HUES64 (cell line): ENCODE measurements around the gene CERS5.
A peak's percentile ranks its signal among the peaks of the same experiment; 100 is the strongest.

Experiments
- H3K27ac ChIP-seq: 2 replicates; pipeline ENCODE4 v1.7.0; 2013; ENCODE audit warnings: low read depth, low read length, inconsistent platforms
- H3K27me3 ChIP-seq: 2 replicates; pipeline ENCODE4 v1.6.1; 2013; ENCODE audit warnings: mild to moderate bottlenecking, low read length; ENCODE audit not compliant: insufficient read depth
- H3K36me3 ChIP-seq: 2 replicates; pipeline ENCODE4 v1.6.1; 2013; ENCODE audit warnings: mild to moderate bottlenecking, low read length; ENCODE audit not compliant: insufficient read depth
- H3K4me1 ChIP-seq: 2 replicates; pipeline ENCODE4 v1.6.1; 2013; ENCODE audit warnings: mild to moderate bottlenecking, low read length, moderate library complexity; ENCODE audit not compliant: insufficient read depth
- H3K4me3 ChIP-seq: 2 replicates; pipeline ENCODE4 v1.5.1; 2013; ENCODE audit warnings: mild to moderate bottlenecking, low read length, moderate library complexity
- H3K9ac ChIP-seq: 2 replicates; pipeline ENCODE4 v1.6.1; 2013; ENCODE audit warnings: mild to moderate bottlenecking, low read depth, low read length
- H3K9me3 ChIP-seq: 2 replicates; pipeline ENCODE4 v1.6.1; 2013; ENCODE audit warnings: low read depth, low read length; ENCODE audit not compliant: insufficient read depth
- WGBS: fragments of 150-250, 120-280 bp; methylation state at CpG from one replicate; pipeline ENCODE4 v1.1.7; 2013; ENCODE audit warnings: missing lambda C conversion rate; 5-methylcytosine and 5-hydroxymethylcytosine counted together

Gene CERS5

DNA sequence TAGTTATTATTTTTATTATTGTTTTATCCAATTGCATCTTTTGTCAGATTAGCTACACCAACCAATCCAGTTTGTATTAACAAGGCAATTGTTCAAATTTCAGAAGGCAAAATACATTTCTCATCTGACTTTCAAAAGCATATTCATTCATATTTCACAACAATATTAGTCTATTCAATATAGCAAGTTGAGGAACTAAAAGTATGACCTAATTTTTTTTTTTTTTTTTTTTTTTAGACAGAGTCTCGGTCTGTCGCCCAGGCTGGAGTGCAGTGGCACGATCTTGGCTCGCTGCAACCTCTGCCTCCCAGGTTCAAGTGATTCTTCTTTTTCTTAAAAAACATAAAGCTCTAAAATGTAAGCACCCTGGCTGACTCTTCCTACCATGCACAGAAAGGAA lies 37.9 kb downstream of the CERS5 start:
- Histone ChIP-seq H3K36me3 (peaks cover 52% of the 10 kb centered on the region), H3K9me3 (no peaks in the 10 kb centered on the region), H3K9ac (no peak overlapping the region), H3K27ac (no peak overlapping the region), H3K27me3 (no peaks in the 10 kb centered on the region), H3K4me3 (no peak overlapping the region), H3K4me1 (no peaks in the 10 kb centered on the region)
- 95% methylated on average over 4 of the region's 4 CpGs for WGBS

DNA sequence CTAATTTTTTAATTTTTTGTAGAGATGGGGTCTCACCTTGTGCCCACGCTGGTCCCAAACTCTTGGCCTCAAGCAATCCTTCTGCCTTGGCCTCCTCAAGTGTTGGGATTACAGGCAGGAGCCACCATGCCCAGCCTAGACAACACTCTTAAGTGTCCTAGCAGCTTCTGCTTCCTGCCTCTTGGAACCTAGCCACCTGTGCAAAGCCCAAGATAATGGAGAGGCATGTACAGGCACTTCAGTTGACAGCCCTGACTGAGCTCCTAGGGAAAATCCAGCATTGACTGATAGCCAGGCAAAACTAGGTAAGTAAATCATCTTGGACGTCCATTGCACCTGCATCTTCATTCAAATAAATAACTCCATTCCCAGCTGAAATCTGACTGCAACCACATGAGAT lies 39.6 kb downstream of the CERS5 start:
- Histone ChIP-seq H3K36me3 (peaks cover 34% of the 10 kb centered on the region), H3K27ac (no peak overlapping the region), H3K4me1 (no peaks in the 10 kb centered on the region), H3K9ac (no peak overlapping the region), H3K4me3 (no peak overlapping the region), H3K27me3 (no peaks in the 10 kb centered on the region), H3K9me3 (no peaks in the 10 kb centered on the region)
- WGBS, result 95% methylated on average over 2 of the region's 2 CpGs

DNA sequence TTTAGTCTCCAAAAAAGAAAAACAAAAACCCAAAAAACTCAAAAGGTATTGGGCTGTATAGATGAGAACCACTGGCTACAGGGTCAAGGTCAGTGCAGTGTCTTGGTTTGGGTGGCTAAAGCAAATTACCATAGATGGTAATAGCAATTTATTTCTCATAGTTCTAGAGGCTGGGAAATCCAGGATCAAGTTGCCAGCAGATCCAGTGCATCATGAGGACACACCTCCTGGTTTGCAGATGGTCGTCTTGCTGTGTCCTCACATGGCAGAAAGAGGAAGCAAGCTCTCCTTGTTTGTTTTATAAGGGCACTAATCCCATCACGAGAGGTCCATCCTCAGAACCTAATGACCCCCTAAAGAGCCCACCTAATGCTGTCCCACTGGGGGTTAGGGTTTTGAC lies 44.0 kb downstream of the CERS5 start:
- H3K9me3 ChIP-seq, result no peaks in the 10 kb centered on the region
- no peak overlapping the region for H3K27ac ChIP-seq
- no peaks in the 10 kb centered on the region for H3K4me1 ChIP-seq
- no peaks in the 10 kb centered on the region for H3K27me3 ChIP-seq
- no peak overlapping the region for H3K9ac ChIP-seq
- H3K4me3 ChIP-seq, result no peak overlapping the region
- 87% methylated on average over 1 of the region's 2 CpGs for WGBS
- peaks cover 13% of the 10 kb centered on the region for H3K36me3 ChIP-seq

DNA sequence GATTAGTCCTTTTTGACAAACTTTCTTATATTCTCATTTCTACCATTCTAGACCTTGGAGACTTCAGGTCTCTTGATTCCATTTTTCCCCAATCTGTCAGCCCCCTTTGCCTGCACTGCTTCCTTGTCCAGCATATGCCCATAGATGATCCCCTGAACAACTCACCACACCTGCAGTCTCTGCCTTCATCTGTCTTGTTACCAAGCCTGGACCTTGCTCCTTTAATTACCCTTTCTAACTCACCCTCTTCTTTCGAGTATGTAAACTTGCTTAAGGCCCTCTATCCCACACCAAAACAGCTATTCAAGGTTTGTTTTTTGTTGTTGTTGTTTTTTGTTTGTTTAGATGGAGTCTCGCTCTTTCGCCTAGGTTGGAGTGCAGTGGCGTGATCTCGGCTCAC lies 45.5 kb downstream of the CERS5 start:
- H3K4me1 ChIP-seq, result no peaks in the 10 kb centered on the region
- peaks cover 13% of the 10 kb centered on the region for H3K36me3 ChIP-seq
- H3K4me3 ChIP-seq, result no peak overlapping the region
- no peaks in the 10 kb centered on the region for H3K27me3 ChIP-seq
- H3K27ac ChIP-seq, result no peak overlapping the region
- WGBS, result 83% methylated on average over 5 of the region's 5 CpGs
- no peak overlapping the region for H3K9ac ChIP-seq
- H3K9me3 ChIP-seq, result no peaks in the 10 kb centered on the region

DNA sequence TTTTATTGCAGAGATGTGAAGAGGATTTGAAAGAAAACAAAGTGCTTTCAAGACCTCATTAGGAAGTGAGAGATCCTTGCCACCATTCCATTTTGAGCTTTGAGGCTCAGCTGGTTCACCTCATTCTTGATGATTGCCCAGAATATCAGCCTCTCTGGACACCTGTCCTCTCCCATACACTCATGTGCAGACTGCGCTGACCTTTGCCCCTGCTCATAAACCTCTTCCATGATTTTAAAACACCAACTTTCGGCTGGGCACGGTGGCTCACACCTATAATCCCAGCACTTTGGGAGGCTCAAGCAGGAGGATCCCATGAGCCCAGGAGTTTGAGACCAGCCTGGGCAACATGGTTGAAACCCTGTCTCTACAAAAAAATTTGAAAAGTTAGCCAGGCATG lies 46.2 kb downstream of the CERS5 start:
- WGBS, result 98% methylated on average over 3 of the region's 3 CpGs
- no peaks in the 10 kb centered on the region for H3K4me1 ChIP-seq
- H3K27me3 ChIP-seq, result no peaks in the 10 kb centered on the region
- no peaks in the 10 kb centered on the region for H3K9me3 ChIP-seq
- no peak overlapping the region for H3K27ac ChIP-seq
- no peak overlapping the region for H3K4me3 ChIP-seq
- peaks cover 17% of the 10 kb centered on the region for H3K36me3 ChIP-seq
- no peak overlapping the region for H3K9ac ChIP-seq

DNA sequence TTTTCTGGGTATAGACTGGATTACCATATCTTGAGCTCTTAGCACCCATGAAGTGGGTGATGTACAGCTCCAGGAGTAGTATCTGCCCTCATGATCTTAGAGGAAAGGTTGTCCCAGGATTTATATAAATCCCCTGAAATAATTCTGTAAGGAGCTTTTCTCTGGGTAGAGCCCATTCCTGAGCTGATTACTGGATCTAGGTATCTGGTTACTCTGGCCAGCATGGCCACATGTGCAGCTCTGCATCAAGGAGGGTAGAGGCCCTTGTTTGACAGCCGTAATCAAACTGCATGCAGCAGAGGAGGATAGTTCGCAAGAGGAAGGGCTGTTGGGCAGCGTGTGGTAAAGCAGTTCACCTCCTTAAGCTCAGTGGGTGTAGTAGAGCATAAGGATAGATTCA lies 46.6 kb downstream of the CERS5 start:
- no peaks in the 10 kb centered on the region for H3K4me1 ChIP-seq
- no peak overlapping the region for H3K27ac ChIP-seq
- H3K4me3 ChIP-seq, result no peak overlapping the region
- H3K9ac ChIP-seq, result no peak overlapping the region
- no peaks in the 10 kb centered on the region for H3K27me3 ChIP-seq
- H3K9me3 ChIP-seq, result no peaks in the 10 kb centered on the region
- WGBS, result 92% methylated on average over 3 of the region's 3 CpGs
- H3K36me3 ChIP-seq, result peaks cover 17% of the 10 kb centered on the region

DNA sequence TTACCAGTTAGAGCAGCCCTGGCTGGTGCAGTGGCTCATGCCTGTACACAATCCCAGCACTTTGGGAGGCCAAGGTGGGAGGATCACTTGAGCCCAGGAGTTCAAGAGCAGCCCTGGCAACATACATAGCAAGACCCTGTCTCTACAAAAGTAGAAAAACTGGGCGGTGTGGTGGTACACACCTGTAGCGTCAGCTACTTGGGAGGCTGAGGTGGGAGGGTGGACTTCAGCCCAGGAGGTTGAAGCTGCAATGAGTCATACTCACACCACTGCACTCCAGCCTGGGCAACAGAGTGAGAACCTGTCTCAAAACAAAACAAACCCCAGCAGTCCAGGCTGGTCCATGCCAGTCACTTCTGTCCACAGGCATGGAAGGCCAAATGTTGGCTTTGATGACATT lies 47.8 kb downstream of the CERS5 start:
- H3K4me1 ChIP-seq, result no peaks in the 10 kb centered on the region

DNA sequence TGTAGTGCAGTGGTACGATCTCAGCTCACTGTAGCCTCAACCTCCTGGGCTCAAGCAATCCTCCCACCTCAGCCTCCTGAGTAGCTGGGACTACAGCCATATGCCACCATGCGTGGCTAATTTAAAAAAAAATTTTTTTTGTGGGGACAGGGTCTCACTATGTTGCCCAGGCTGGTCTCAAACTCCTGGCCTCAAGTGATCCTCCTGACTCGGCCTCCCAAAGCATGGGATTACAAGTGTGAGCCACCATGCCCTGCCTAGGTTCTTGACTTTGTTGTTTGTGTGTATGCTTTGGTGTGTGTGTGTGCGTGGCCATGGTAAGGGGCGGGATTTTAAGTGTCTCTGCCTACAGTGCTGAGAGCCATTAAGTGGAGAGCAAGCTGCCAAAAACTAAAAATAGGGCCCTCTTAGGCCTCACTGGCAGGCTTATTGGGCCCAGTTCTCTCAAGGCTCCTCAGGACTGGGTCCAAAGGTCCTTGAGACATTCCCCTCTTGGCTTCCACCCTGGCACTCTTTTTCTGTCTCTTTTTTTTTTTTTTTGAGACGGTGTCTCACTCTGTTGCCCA lies 50.0 kb downstream of the CERS5 start:
- Histone ChIP-seq H3K36me3 (peaks cover 17% of the 10 kb centered on the region), H3K9ac (no peak overlapping the region), H3K4me3 (no peak overlapping the region), H3K27ac (no peak overlapping the region), H3K4me1 (peaks cover 2% of the 10 kb centered on the region; the same call in 1 of the 2 replicates), H3K27me3 (no peaks in the 10 kb centered on the region), H3K9me3 (no peaks in the 10 kb centered on the region)
- 95% methylated on average over 6 of the region's 6 CpGs for WGBS

More for the DNA sequence above, 47.8 kb downstream of the CERS5 start:
- Histone ChIP-seq H3K4me3 (no peak overlapping the region), H3K27me3 (no peaks in the 10 kb centered on the region), H3K36me3 (peaks cover 17% of the 10 kb centered on the region), H3K9me3 (no peaks in the 10 kb centered on the region), H3K9ac (no peak overlapping the region), H3K27ac (no peak overlapping the region)
- 94% methylated on average over 2 of the region's 2 CpGs for WGBS

DNA sequence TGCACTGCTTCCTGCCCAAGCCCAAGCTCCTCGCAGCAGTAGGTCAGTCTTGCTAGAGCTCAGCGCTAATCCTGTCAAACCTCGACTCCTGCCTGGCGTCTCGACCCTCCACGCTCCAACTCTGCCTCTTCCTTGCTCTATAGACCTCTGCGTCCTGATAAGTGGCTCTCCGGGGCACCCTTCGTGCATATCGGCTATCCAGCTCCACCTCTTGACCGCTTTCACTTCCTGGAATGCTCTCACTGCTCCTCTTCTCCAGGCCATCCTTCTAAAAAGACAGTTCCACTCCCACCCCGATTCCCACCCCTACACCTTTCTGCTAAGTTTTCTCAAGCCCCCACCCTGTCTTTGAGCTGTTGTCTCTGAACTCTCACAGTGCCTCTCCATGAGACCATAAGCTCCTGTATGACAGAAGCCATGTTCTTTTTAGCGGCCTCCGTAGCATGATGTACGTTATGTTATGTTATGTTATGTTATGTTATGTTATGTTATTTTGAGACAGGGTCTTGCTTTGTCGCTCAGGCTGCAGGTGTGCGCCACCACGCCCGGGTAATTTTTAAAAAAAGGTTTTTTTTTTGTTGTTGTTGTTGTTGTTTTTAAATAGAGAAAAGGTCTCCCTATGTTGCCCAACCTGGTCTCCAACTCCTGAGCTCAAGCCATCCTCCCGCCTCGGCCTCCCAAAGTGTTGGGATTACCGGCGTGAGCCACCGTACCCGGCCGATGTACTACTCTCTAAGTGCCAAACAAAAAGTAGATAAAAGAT lies 54.5 kb downstream of the CERS5 start:
- Histone ChIP-seq H3K4me3 (peak overlapping the region; percentile 70), H3K27me3 (no peaks in the 10 kb centered on the region), H3K9me3 (no peaks in the 10 kb centered on the region), H3K27ac (peak overlapping the region; percentile 80; the same call in 1 of the 2 replicates), H3K4me1 (peaks cover 19% of the 10 kb centered on the region), H3K36me3 (0 out of 2 replicates have a peak, but pooled peaks cover 4% of the 10 kb centered on the region), H3K9ac (peak overlapping the region; percentile 72)
- WGBS, result 27% methylated on average over 24 of the region's 26 CpGs

DNA sequence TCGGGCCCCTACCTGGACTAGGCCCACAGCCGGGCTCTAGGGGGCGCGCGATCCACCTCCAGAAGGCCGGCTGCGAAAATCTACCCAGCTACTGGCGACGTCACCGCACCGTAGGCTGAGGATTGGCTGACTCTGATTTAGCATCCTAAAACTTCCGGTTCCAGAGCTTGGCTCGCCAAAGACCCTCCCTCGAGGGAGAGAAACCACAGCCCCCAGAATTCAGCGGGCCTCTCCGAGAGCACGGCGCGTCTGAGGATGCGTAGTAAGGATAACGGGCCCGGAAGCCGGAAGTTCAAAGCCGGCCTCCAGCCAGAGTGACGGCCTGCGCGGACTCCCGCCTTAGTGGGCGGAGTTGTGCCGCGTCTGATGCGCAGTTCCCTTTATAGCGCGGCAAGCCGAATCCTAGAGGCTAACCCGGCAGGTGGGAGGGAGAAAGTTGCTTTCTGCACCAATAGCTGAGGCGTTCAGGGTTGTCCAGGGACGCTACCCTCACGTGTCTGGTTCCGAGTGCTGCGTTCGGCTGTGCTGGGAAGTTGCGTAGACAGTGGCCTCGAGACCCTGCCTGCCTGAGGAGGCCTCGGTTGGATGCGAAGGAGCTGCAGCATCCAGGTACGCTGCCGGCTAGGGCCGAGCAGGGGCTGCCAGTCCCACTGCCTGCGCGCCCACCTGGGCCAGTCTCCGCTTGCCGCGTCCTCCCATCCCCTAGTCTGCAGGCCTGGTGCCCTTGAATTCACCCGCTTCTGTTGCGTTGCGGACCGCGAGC lies 55.3 kb downstream of the CERS5 start, which contains the start of gene COX14:
COX14 (plus strand) TSS at position 544 of the 763 bp plus-strand sequence. CDS start 7,808 bp downstream, outside the sequence.
- peak within 1 kb of the TSS; percentile 72 for H3K9ac ChIP-seq
- H3K4me1 ChIP-seq, result peaks cover 19% of the 10 kb centered on the region
- peak within 1 kb of the TSS; percentile 80; the same call in 1 of the 2 replicates for H3K27ac ChIP-seq
- WGBS, result under 1% methylated on average over 59 of the region's 59 CpGs
- H3K9me3 ChIP-seq, result no peaks in the 10 kb centered on the region
- H3K27me3 ChIP-seq, result no peaks in the 10 kb centered on the region
- peak within 1 kb of the TSS; percentile 70 for H3K4me3 ChIP-seq
- 0 out of 2 replicates have a peak, but pooled peaks cover 4% of the 10 kb centered on the region for H3K36me3 ChIP-seq

DNA sequence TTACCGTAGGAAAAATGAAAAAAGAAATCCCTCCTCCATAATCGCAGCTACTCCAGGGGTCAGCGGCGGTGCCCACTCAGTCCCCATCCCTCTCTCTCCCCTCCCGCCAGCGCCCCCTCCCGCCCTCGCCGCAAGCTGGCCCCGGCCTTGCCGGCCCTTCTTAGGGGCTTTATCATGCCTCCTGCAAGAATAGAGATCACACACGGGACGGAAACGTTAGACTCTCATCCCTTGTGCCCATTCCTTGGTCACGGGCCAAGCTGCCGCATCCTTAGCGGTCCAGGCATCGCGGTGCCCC lies 55.8 kb downstream of the CERS5 start:
- Histone ChIP-seq H3K9ac (0 out of 2 replicates have a peak overlapping the region, but pooled peaks have one; percentile 9), H3K4me3 (peak overlapping the region; percentile 45)

More for the DNA sequence above, 55.8 kb downstream of the CERS5 start:
- Histone ChIP-seq H3K4me1 (peaks cover 19% of the 10 kb centered on the region), H3K9me3 (no peaks in the 10 kb centered on the region), H3K27me3 (no peaks in the 10 kb centered on the region), H3K36me3 (0 out of 2 replicates have a peak, but pooled peaks cover under 1% of the 10 kb centered on the region), H3K27ac (no peak overlapping the region)
- 7% methylated on average over 19 of the region's 19 CpGs for WGBS
